Measurements from ENCODE around the gene CT45A3. TPM values are rescaled to one million over a fixed set of nuclear protein-coding genes. Genes with fewer than 3 reads are reported as not detected.
"Not testable (repeated sequence)": the region's sequence is repeated elsewhere in the genome, so short reads cannot be mapped to it uniquely, and the experiment has no call there.

CT45A3 gene, protein sequence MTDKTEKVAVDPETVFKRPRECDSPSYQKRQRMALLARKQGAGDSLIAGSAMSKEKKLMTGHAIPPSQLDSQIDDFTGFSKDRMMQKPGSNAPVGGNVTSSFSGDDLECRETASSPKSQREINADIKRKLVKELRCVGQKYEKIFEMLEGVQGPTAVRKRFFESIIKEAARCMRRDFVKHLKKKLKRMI
- not detected for total RNA-seq

- H3K9me3 ChIP-seq; H3K4me1 ChIP-seq; H3K27me3 ChIP-seq; intact Hi-C loops (cut with DNase I); DNase-seq (ENCODE audit: extremely low spot score in 2 of 2); H3K36me3 ChIP-seq; H3K4me3 ChIP-seq; H3K27ac ChIP-seq: not testable (repeated sequence)
These were observed at the start of gene CT45A3 for GRCh38 chrX:135768091-135768490. CT45A3 (minus strand) TSS chrX:135768191; CDS start chrX:135764444, 3,747 bp downstream.

DNA sequence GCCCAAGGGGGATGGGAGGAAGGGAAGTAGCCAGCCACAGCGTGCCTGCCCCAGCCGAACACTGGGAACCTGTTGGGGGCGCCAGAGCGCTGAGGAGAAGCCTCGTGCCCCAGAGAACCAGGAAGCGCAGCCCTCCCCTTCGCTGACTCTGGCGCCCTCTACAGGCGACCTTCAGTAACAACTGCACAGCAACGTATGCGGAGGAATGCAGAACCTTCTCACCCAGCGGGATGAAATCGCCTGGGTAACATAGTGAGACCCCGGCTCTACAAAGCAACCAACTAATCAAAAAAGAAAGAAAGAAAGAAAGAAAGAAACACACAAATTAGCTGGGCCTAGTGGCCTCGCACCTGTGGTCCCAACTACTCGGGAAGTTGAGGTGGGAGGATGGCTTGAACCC, 34.7 kb upstream of the CT45A3 start, which contains the start of gene CT45A6:
CT45A6 (minus strand) TSS at position 101 of the 400 bp plus-strand sequence. CDS start 3,794 bp downstream, outside the sequence.
- H3K9me3 ChIP-seq; H3K4me3 ChIP-seq; H3K36me3 ChIP-seq; DNase-seq (ENCODE audit: extremely low spot score in 2 of 2); H3K27ac ChIP-seq; intact Hi-C loops (cut with DNase I); H3K27me3 ChIP-seq; H3K4me1 ChIP-seq: not testable (repeated sequence)

- H3K9me3 ChIP-seq; intact Hi-C loops (cut with DNase I); H3K27me3 ChIP-seq; H3K4me1 ChIP-seq; H3K27ac ChIP-seq; H3K36me3 ChIP-seq; DNase-seq (ENCODE audit: extremely low spot score in 2 of 2); H3K4me3 ChIP-seq: not testable (repeated sequence)
These were observed 17.4 kb upstream of the CT45A3 start, which contains the start of gene CT45A5 for GRCh38 chrX:135785403-135785802. CT45A5 (minus strand) TSS chrX:135785503; CDS start chrX:135781729, 3,774 bp downstream.

DNA sequence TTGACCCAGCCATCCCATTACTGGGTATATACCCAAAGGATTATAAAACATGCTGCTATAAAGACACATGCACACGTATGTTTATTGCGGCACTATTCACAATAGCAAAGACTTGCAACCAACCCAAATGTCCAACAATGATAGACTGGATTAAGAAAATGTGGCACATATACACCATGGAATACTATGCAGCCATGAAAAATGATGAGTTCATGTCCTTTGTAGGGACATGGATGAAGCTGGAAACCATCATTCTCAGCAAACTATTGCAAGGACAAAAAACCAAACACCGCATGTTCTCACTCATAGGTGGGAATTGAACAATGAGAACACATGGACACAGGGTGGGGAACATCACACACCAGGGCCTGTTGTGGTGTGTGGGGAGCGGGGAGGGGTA, 23.3 kb downstream of the CT45A3 start:
- intact Hi-C loops (cut with DNase I); H3K36me3 ChIP-seq; H3K9me3 ChIP-seq; H3K4me3 ChIP-seq; DNase-seq (ENCODE audit: extremely low spot score in 2 of 2); H3K27me3 ChIP-seq; H3K4me1 ChIP-seq; H3K27ac ChIP-seq: not testable (repeated sequence)

GRCh38 chrX:135741192-135741715, 26.7 kb downstream of the CT45A3 start:
- no peaks in the 10 kb centered on the region for H3K36me3 ChIP-seq
- intact Hi-C loops (cut with DNase I): no loop called here
- no peak overlapping the region for H3K4me3 ChIP-seq
- TF ChIP-seq POLR2A (IDR thresholded peaks at IDR 0.05): no peak
- TF ChIP-seq POLR2AphosphoS5 (IDR thresholded peaks at IDR 0.05; ENCODE audit: insufficient read depth in 1 of 2, low read depth in 1 of 2): no peak
- TF ChIP-seq, protein P1, sequence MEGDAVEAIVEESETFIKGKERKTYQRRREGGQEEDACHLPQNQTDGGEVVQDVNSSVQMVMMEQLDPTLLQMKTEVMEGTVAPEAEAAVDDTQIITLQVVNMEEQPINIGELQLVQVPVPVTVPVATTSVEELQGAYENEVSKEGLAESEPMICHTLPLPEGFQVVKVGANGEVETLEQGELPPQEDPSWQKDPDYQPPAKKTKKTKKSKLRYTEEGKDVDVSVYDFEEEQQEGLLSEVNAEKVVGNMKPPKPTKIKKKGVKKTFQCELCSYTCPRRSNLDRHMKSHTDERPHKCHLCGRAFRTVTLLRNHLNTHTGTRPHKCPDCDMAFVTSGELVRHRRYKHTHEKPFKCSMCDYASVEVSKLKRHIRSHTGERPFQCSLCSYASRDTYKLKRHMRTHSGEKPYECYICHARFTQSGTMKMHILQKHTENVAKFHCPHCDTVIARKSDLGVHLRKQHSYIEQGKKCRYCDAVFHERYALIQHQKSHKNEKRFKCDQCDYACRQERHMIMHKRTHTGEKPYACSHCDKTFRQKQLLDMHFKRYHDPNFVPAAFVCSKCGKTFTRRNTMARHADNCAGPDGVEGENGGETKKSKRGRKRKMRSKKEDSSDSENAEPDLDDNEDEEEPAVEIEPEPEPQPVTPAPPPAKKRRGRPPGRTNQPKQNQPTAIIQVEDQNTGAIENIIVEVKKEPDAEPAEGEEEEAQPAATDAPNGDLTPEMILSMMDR (IDR thresholded peaks at IDR 0.05): no peak
- H3K27ac ChIP-seq: no peak overlapping the region
- H3K4me1 ChIP-seq: no peaks in the 10 kb centered on the region
- no peaks in the 10 kb centered on the region for H3K27me3 ChIP-seq
- H3K9me3 ChIP-seq: no peaks in the 10 kb centered on the region
- DNase-seq (ENCODE audit: extremely low spot score in 2 of 2): no peak

DNA sequence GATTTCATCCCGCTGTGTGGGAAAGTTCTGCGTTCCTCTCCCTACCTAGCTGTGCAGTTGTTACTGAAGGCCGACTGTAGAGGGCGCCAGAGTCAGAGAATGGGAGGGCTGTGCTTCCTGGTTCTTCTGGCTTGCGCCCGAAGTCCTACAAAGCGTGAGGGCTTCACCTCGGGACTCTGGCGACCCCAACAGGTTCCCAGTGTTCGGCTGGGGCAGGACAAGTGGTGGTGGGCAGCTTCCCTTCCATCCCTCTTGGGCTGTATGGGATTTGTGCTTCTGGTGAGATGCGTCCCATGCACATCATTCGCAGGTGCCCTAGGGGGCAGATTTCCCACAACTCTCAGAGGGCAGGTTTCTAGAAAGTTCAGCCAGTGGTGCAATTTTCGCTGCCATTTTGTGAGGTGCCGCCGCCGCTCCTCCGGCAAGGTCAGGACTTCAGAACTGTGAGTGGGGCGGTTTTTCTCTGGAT, 27.3 kb downstream of the CT45A3 start:
- no peaks in the 10 kb centered on the region for H3K9me3 ChIP-seq
- H3K4me1 ChIP-seq: no peaks in the 10 kb centered on the region
- no peak for DNase-seq (ENCODE audit: extremely low spot score in 2 of 2)
- no peak overlapping the region for H3K27ac ChIP-seq
- TF ChIP-seq POLR2AphosphoS5 (IDR thresholded peaks at IDR 0.05; ENCODE audit: insufficient read depth in 1 of 2, low read depth in 1 of 2) (no peak), POLR2A (IDR thresholded peaks at IDR 0.05) (no peak)
- TF ChIP-seq, protein P1 (IDR thresholded peaks at IDR 0.05): no peak
- no peaks in the 10 kb centered on the region for H3K36me3 ChIP-seq
- intact Hi-C loops (cut with DNase I): no loop called here
- H3K27me3 ChIP-seq: no peaks in the 10 kb centered on the region
- H3K4me3 ChIP-seq: no peak overlapping the region

DNA sequence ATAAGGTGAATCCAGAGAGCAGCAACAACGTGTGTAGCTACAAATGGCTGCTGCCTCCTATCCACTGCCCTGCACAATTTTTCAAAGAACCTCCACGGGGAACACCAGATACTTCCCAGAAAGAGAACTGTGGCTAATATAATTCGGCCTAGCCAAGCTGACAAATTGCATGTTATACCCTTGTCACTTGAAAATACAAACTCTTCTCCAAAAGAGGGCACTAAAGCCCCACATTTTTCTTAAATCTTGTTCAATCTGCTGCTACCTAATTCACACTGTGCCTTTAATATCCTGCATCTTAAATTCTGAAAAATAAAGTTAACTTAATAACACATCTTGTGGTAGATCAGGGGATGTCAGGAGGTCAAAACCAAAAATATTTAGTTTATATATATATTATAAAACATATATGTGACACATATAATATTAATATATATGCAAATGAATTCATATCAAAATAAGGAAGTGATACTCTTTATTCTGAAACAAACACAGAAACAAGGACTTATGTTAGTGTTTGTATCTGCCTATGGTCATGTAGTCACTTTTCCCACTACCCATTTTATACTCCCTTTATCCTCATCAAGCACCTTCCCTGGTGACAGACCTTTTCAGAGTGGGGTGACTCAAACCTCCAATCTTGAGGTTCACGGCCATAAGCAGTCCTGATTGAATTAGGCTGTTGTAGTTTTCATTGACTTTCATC, 30.5 kb downstream of the CT45A3 start:
- H3K4me3 ChIP-seq: no peak overlapping the region
- no peaks in the 10 kb centered on the region for H3K4me1 ChIP-seq
- no peaks in the 10 kb centered on the region for H3K27me3 ChIP-seq
- no peak for DNase-seq (ENCODE audit: extremely low spot score in 2 of 2)
- no peak overlapping the region for H3K27ac ChIP-seq
- TF ChIP-seq, protein P1 (IDR thresholded peaks at IDR 0.05): no peak
- no peak for TF ChIP-seq POLR2AphosphoS5 (IDR thresholded peaks at IDR 0.05; ENCODE audit: insufficient read depth in 1 of 2, low read depth in 1 of 2)
- TF ChIP-seq POLR2A (IDR thresholded peaks at IDR 0.05): no peak
- intact Hi-C loops (cut with DNase I): no loop called here
- H3K36me3 ChIP-seq: no peaks in the 10 kb centered on the region
- no peaks in the 10 kb centered on the region for H3K9me3 ChIP-seq

GRCh38 chrX:135734666-135735065, 33.3 kb downstream of the CT45A3 start:
- H3K4me3 ChIP-seq; H3K36me3 ChIP-seq; intact Hi-C loops (cut with DNase I); H3K4me1 ChIP-seq; H3K9me3 ChIP-seq; DNase-seq (ENCODE audit: extremely low spot score in 2 of 2); H3K27me3 ChIP-seq; H3K27ac ChIP-seq: not testable (repeated sequence)
